Measurements from ENCODE around the gene ZMYND19.
"Not testable (repeated sequence)": the region's sequence is repeated elsewhere in the genome, so short reads cannot be mapped to it uniquely, and the experiment has no call there.

The ZMYND19 gene

DNA sequence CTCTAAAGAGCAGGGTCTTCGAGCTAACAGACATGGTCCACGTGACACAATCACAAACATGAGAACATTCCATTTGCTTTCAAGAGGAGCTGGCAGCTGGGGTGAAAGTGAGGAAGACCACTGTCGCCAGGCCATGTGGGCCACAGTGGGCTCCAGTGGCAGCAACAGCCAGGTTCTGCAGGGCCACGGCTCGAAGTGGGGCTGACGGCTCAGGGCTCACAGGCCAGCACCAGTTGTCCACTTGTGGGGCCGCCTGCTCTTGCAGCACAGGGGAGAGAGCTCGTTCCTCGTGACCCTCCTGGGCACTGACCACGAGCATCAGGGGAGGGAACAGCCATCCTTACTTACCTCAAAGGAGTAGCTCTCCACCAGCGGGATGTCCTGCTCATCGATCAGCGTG, 2.0 kb downstream of the ZMYND19 start:
- DNase-seq (ENCODE audit: low read depth): no peak

DNA sequence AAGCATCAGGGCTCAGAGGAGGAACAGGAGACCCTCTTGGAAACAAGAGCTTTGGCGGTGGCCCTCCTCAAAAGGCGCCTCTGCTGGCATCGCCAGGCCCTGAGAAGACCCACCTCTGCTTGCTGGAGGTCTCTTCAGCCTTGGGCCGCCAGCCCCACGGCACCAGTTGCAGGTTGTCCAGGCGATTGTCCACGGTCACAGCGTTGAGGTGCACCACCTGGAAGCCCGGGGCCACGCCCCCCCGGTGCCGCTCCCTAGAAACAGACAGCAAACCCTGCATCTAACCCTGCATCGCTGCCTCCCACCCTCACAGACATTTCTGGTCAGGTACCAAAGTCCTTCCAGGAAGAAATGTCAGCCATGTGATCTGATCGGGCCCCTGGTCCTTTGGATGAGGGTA, 3.5 kb downstream of the ZMYND19 start:
- no peak for DNase-seq (ENCODE audit: low read depth)

DNA sequence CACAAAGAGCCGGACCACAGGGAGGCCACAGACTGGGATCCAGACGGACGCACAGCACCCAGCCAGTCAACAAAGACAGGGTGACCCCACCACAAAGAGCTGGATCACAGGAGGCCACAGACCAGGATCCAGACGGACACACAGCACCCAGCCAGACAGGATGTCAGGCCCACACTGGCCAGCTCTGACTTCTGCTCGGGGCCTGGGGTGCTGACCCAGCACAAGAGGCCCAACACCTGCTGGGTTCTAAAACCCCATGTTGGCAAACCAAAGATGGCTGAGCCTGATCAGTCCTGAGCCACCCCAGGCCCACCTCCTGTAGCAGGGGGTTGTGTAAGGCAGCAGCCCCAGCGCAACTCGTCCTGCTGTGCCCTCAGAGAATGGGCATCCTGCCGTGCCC, 6.4 kb downstream of the ZMYND19 start:
- no peak for DNase-seq (ENCODE audit: low read depth)

DNA sequence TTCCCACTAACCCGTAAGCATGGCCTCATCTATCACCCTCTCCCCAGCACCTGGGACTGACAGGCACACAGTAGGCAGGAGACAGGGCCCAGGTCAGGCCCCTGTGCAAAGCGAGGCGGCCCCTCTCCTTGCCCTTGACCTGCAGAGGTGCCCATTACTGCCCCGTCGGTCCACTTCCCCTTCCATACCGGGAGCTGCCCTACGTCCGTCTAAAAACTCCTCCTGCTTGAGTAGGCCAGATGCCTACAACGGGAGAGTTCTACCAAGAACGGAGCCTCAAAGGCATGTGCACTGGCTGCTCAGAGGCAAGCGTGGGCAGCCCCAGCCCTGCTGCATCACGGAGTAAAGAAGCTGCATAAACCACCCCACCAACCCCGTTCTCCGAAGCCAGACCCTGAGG, 7.0 kb downstream of the ZMYND19 start:
- DNase-seq (ENCODE audit: low read depth): no peak

DNA sequence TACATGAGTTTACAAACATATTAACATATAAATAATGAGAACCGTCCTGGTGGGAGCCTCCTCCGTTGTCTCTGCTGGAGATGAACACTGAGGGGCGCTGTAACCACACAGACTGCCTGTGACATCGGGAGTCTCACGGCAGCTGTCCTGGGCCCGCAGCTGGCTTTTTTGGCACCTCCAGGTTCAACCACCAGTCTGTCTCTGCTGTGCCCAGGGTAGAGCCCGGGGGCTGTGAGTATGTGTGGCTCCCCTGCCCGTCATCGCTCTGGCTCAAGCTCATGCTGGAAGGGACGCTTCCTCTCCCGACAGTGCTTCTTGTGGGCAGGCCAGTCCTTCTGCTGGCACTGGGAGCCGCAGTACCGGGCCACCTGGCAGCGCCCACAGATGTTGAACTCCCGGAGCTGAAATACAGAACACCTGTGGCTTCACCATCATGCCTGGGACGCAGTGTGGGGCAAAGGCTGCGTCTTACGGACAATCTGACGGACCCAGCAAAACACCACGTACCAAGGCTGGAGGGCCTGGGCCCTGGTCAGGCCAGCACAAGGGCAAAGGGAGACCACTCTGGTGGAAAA, 7.9 kb downstream of the ZMYND19 start:
- no peak for DNase-seq (ENCODE audit: low read depth)

DNA sequence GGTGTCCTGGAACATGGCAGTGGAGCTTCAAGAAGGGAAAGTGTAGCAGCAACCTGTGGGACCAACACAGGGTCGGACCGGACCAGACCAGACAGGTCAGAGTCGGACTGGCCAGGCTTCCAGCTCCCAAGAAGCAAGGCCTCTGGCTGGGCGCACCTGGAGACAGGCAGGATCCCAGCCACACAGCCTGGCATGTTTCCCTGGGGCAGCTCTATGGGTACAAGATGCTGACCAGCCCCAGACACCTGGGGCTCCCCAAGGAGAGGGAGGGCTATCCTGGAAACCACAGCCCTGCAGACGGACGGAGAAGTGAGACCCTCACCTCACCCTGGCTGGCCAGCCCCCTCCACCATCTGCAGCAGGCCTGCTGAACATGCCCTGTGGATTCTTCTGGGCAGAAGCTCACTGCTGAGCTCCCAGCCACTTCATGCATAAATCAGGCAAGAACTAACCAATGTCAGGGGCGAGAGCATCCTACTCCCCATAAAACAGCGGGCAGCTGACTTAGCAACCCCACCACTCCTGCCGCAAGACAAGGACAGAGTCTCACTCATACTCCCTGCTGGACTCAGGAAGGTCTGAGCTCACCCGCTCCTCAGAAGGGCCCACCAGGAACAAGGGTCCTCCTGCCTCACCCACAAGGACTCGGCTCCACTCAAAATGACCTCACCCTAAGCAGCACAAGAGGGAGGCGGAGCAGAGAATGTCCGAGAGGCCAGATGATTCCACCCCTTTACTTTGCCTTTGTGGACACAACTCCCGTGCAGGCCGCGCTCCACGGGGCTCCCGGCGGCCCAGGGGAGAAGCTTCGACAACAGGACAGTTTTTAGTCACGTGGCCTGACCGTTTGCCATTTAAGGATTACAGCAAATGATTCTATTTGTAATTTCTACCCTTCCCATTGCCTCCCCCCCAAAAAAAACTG, 8.7 kb downstream of the ZMYND19 start:
- DNase-seq (ENCODE audit: low read depth): no peak

DNA sequence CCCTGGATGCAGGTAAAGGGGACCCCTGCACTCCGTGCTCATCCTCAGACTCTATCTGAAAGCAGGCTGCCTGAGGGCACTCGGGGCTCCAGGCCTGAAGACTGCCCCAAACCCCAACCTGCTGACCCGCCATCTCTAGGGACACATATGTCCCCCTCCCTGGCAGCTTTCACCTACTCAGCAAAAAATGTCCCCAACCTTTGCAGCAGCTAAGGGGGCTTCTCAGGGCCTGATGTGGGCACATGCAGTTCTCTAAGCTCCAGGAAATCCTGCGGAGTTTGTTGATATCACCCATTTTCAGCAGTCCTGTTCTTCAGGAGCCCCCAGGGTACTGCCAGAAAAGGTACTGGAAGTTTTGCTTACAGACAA, 9.4 kb downstream of the ZMYND19 start:
- DNase-seq (ENCODE audit: low read depth): no peak

DNA sequence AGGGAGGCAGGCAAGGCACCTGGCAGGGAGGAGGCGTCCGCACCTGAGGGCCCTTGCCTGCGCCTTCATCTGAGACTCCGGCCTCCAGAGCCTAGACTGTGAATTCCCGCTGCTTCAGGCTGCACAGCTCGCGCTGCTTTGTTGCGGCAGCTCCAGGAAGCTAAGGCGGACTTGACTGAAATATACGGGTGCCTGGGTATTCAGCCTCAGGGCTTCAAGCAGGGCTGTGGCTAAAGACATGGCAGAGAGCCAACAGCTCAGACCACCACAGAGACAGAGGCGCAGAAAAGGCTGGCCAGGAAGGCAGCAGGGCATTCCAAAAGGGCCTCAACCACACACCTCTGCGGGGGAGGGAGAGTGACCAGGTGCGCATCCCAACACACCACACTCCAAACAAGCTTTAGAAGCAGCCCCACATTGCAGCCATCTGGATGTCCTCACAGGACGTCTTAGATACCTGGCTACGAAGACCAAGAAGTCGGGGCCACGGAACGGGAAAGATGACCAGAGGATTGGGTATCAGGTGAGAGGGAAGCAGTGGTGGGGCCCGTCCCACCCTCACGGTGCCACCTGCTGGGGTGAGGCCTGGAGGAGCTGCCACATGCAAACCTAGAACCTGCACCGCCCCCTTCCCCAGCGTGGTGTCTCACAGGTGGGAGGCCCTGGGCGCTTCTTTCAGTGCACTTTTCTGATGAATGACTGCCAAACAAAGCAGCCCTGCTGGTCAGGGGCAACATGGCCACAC, 9.9 kb downstream of the ZMYND19 start:
- DNase-seq (ENCODE audit: low read depth): no peak

DNA sequence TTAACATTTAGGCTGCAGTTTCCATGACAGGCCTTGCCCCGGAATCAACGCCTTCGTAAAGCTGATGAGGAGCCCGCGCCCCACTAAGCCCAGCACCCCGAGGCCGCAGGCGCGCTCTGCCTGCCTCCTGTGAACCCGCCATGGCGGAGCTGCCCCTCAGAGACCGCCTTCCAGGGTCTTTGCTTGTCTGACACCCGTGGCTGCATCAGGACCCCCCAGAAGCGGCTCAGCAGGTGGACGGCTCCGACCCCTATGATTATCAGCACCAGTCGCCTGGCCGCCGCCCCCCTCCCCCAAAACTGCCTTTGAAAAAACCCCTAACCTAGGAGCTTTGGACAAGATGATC, 11.1 kb downstream of the ZMYND19 start:
- DNase-seq (ENCODE audit: low read depth): no peak

DNA sequence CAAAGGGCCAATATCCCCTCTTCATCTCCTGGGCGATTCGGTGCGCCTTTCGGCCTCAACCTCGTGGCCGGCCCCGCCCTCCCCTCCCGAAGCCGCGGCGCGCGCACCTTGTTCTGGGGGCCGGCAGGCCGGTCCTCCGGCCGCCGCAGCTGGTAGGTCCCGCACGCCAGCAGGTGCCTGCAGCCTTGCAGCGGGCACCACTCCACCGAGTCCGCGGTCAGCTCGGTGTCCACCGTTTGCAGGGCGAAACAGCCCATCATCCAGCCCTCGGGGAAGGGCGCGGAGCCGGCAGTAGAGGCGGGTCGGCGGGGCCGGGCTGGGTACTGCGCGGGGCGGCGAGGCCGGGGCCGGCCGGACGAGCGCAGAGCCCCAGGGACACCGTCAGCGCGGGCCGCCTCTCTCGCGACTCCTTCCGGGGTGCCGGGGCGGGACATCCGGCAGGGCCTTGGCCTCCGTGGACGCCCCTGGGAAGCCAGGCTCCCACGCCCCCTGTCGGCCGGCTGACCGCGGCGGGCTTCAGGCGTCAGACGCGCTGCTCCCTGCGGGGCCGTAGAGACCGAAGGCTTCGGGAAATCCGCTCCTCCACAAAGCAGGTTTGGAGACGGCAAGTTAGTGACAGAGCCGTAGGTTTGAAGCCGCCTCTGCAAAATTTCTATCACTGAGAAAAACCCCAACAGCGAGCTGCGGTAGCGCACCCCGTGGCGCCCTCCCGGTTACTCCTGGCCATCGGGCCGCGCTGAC, 11.6 kb downstream of the ZMYND19 start, which contains the start of gene DPH7:
DPH7 (minus strand) TSS at position 408 of the 741 bp plus-strand sequence; CDS start at position 260, 148 bp downstream.
- peak; percentile 88 for DNase-seq (ENCODE audit: low read depth)

DNA sequence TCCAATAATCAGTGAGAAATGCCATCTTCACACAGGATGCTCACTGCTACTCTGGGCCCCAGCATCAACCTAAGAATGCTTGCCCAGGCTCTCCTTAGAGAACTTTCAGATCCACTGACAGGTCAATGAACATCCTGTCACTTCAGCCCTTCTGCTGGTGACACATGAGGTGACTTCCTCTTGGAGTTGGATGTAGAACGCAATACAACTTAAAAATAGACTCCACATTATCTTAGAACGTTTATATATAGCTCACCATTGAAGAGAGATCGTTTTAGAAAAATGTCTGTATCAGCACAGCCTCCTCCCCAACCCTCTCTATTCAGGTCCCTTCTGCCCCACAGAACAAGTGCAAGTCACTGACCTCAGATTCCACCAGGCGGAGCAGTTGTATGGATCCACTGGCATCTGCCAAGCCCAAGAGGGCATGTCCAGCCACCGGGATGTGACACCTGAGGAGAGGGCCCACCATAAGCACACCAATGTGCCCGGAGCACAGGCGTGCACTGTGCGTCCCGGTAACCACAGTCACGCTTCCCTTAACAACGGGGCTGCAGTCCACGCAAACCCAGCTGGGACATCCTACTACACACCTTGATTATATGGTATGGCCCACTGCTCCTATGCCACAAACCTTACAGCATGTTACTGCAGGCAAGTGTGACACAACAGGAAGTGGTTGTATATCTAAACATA, 14.4 kb downstream of the ZMYND19 start:
- no peak for DNase-seq (ENCODE audit: low read depth)

DNA sequence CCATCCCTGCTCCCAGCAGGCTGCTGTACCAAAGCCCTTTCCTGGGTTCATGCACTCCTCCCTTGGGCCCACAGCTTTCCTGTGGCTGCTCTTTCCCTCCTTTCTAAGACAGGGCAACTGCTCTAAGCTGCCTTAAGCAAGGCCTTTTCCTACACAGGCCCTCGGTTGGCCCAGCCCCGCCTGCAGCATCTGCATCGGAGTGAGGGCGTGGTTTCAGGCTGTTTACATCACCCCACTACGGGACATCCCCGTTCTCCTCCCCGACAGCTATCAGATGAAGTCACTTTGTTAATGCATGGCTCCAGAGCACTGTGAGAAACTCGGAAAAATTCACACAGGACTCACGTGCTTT, 15.0 kb downstream of the ZMYND19 start:
- DNase-seq (ENCODE audit: low read depth): no peak

DNA sequence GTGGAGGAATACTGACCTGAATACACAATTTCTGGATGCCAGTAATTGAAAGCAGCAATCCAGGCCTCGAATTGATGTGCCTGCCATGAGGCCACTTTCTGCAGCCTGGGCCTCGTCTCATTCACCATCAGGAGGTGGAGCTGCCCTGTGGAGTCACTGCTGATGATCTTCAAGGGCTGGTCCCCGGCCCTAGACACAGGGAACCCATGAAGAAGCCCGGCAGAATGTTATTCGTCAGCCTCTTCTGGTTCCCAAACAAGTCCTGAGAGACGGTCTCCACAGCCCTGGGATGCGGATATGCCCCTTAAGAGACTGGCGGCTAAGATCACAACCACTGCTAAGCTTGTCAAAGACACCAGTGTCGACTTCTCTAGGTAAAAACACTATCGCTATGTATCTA, 16.1 kb downstream of the ZMYND19 start:
- no peak for DNase-seq (ENCODE audit: low read depth)

DNA sequence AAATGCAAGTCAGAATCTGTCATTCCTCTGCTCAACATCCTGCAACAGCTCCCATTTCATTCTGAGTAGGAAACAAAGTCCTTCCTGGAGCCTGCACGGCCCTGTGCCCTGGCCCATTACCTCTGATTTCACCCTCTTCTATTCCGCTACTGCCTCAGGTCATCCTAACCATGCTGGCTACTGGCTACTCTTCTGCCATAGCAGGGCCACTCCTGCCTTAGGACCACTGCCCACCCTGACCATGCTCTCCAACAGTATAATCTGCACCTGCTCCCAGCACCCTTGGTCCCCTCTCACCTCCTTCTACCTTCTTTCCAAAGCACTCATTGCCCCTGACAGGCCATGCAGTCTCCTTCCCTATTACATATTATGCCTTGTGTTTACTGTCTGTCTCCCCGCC, 19.7 kb downstream of the ZMYND19 start:
- no peak for DNase-seq (ENCODE audit: low read depth)

DNA sequence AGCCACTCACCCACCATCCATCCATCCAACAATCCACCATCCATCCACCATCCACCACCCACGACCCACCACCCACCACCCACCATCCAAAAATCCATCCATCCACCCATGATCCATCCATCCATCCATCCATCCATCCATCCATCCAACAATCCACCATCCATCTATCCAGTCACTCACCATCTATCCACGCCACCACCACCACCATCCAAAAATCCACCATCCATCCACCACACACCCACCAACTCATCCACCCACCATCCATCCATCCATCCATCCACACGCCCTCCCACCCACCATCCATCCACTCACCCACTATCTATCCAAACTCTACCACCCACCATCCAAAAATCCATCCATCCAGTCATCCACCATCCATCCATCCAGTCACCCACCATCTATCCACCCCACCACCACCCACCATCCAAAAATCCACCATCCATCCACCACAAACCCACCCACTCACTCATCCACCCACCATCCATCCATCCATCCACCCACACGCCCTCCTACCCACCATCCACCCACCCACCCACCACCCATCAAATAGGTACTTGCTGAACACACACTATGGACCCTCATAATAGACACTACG, 20.6 kb downstream of the ZMYND19 start:
- DNase-seq (ENCODE audit: low read depth): no peak

DNA sequence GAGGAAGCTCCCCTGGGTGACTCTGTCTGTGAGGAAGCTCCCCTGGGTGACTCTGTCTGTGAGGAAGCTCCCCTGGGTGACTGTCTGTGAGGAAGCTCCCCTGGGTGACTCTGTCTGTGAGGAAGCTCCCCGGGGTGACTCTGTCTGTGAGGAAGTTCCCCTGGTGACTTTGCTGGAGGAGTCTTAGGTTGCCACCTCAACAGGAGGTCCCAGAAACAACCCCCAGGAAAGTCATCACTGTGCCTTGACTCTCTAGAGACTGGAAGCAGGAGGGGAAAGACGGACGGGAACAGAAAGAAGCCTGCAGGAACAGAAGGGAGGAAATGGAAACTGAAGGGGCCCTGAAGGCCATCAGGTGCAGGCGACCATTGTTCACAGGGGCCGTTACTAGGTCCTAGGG, 21.9 kb downstream of the ZMYND19 start:
- not testable (repeated sequence) for DNase-seq (ENCODE audit: low read depth)

DNA sequence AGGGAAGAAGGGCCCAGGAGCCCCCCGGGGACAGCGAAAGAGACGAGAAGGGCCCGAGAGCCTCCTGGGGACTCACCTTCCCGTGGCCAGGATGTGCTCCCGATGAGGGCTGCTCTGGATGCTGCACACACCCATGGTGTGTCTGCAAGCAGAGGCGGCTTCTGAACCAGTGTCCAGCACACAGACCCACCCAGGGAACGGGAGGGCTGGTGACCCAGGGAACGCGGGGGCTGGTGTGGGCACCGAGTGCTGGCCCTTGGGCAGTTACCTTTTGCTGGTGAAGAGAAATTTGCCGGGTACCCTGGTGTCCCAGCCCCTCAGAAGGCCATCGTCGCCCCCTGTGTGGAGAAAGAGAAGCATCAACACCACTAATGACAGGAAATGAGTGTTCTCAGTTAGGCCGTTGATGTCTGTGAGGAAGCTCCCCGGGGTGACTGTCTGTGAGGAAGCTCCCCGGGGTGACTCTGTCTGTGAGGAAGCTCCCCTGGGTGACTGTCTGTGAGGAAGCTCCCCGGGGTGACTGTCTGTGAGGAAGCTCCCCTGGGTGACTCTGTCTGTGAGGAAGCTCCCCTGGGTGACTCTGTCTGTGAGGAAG, 25.4 kb downstream of the ZMYND19 start:
- no peak for DNase-seq (ENCODE audit: low read depth)

DNA sequence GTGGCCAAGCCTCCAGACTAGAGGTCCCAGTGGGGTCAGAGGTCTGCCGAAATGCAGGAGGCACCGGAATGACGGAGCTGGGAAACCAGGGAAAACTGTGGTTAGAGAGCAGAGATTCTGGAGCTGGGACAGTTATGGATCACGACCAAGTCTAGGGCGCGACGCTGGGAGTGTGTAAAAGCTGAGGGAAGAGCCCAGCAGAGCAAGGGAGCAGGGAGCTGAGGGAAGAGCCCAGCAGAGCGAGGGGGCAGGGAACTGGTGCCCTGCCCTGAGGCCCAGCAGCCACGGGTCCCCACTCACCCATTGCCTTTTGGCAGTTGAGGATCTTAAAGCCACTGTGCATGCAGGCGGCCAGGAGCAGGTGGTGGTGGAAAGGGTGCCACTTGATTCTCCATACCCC, 26.2 kb downstream of the ZMYND19 start:
- no peak for DNase-seq (ENCODE audit: low read depth)

DNA sequence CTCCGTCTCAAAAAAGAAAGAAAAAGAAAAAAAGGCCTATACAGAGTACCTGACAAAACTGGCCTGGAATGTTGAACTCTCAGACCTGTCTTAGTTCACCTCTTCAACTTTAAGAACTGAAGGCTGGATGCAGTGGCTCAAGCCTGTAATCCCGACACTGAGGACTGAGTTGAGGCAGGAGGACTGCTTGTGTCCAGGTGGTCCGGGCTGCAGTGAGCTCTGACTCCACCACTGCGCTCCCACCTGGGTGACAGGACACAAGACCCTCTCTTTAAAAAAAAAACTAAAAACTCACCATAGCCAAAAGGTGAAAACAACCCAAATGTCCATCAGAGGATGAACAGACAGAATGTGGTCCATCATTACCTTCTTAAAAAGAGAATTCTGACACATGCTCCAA, 32.2 kb downstream of the ZMYND19 start:
- DNase-seq (ENCODE audit: low read depth): no peak

DNA sequence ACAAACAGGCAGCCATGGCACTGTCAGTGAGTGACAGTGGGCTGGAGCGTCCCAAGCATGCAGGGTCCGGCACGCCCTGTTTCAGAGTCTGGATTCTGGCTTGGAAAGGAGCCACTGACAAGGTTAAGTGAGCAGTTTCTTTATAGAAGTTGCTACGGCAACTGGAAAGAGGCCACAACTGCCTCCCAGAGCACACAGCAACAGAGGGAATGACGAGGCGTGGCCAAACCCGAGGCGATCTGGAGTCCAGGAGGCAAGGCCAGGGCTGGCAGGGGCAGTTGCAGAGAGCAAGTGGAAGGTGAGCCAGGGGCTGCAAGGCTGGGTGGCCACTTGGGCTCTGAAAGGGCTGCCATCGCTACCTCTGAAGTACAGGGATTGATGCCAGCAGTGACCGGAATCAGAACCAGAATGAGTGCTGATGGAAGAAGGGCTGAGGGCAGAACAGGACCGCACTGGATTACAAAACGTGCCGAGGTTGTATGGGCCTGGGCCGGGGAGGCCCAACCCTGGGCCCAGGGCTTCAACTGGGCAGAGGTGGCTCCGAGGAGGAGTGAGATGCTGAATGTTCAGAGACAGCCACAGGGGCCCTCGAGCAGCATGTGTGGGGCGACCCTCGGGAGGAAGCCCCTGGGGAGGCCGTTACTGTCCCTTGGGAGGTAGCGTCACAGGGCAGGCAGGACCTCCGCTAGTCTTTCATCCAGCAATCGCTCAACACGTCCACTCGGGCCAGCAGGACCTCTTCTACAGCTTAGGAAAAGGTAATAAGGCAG, 34.1 kb downstream of the ZMYND19 start:
- DNase-seq (ENCODE audit: low read depth): no peak
